ENCODE data around the gene OR4D1.

DNA sequence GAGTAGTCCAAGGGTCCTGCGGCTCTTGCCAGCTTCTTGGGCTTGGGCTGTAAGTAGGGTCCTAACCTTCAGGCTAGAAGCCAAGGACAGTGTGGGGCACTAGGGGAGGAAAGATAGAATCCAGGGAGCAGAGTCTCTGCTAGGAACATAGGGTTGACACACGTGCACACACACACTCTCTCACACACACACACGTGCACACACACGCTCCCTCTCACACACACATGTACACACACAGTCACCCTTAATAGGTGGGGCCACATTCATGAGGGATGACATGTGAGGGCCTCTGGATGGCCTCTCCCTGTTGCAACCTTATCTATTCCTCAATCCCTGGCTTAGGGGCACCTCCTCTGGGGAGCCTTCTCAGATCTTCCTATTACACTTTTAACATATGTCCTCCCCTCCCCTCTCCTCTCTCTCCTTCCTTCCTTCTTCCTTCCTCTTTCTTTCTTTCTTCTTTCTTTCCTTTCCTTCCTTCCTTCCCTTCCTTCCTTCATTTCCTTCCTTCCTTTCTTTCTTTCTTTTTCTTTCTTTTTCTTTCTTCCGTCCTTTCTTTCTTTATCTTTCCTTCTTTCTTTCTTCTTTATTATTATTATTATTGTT, 47.4 kb downstream of the OR4D1 start:
- TF ChIP-seq CTCF (IDR thresholded peaks at IDR 0.05; ENCODE audit: borderline replicate concordance, extremely low read depth, low read length, poor library complexity, severe bottlenecking) = no peak
- no peak for TF ChIP-seq EZH2 (IDR thresholded peaks at IDR 0.05; ENCODE audit: borderline replicate concordance, low read depth, low read length, severe bottlenecking)
